ENCODE data around the gene PRKD1.
"Not testable (repeated sequence)": the region's sequence is repeated elsewhere in the genome, so short reads cannot be mapped to it uniquely, and the experiment has no call there.

The PRKD1 gene

GRCh38 chr14:29716150-29716549, 211.5 kb downstream of the PRKD1 start:
- in situ Hi-C loops (cut with MboI; ENCODE audit: low pct_unique_long_range_greater_than_20kb, low sequenced_read_pairs) = no loop called here
- no peak for DNase-seq

- in situ Hi-C loops (cut with MboI; ENCODE audit: low pct_unique_long_range_greater_than_20kb, low sequenced_read_pairs) = no loop called here
- DNase-seq = no peak
Observed at GRCh38 chr14:29712601-29713000, 215.0 kb downstream of the PRKD1 start.

GRCh38 chr14:29710015-29710414, 217.6 kb downstream of the PRKD1 start:
- in situ Hi-C loops (cut with MboI; ENCODE audit: low pct_unique_long_range_greater_than_20kb, low sequenced_read_pairs) = no loop called here
- no peak for DNase-seq

- no peak for DNase-seq
- in situ Hi-C loops (cut with MboI; ENCODE audit: low pct_unique_long_range_greater_than_20kb, low sequenced_read_pairs) = no loop called here
Observed at GRCh38 chr14:29709490-29709889, 218.2 kb downstream of the PRKD1 start.

GRCh38 chr14:29706700-29707099, 220.9 kb downstream of the PRKD1 start:
- in situ Hi-C loops (cut with MboI; ENCODE audit: low pct_unique_long_range_greater_than_20kb, low sequenced_read_pairs) = no loop called here
- no peak for DNase-seq

GRCh38 chr14:29705801-29706200, 221.8 kb downstream of the PRKD1 start:
- in situ Hi-C loops (cut with MboI; ENCODE audit: low pct_unique_long_range_greater_than_20kb, low sequenced_read_pairs) = no loop called here

GRCh38 chr14:29689597-29689996, 238.1 kb downstream of the PRKD1 start:
- DNase-seq; in situ Hi-C loops (cut with MboI; ENCODE audit: low pct_unique_long_range_greater_than_20kb, low sequenced_read_pairs): not testable (repeated sequence)

More at GRCh38 chr14:29705801-29706200, 221.8 kb downstream of the PRKD1 start:
- no peak for DNase-seq

GRCh38 chr14:29687866-29688265, 239.8 kb downstream of the PRKD1 start:
- no peak for DNase-seq
- in situ Hi-C loops (cut with MboI; ENCODE audit: low pct_unique_long_range_greater_than_20kb, low sequenced_read_pairs) = no loop called here

- DNase-seq = no peak
- in situ Hi-C loops (cut with MboI; ENCODE audit: low pct_unique_long_range_greater_than_20kb, low sequenced_read_pairs) = no loop called here
Observed at GRCh38 chr14:29687071-29687765, 240.4 kb downstream of the PRKD1 start.

GRCh38 chr14:29684926-29685325, 242.7 kb downstream of the PRKD1 start:
- in situ Hi-C loops (cut with MboI; ENCODE audit: low pct_unique_long_range_greater_than_20kb, low sequenced_read_pairs) = no loop called here
- DNase-seq = no peak

- no peak for DNase-seq
- in situ Hi-C loops (cut with MboI; ENCODE audit: low pct_unique_long_range_greater_than_20kb, low sequenced_read_pairs) = no loop called here
Observed at GRCh38 chr14:29682789-29683188, 244.9 kb downstream of the PRKD1 start.

GRCh38 chr14:29681316-29681715, 246.3 kb downstream of the PRKD1 start:
- in situ Hi-C loops (cut with MboI; ENCODE audit: low pct_unique_long_range_greater_than_20kb, low sequenced_read_pairs) = no loop called here

GRCh38 chr14:29674566-29675285, 252.9 kb downstream of the PRKD1 start:
- in situ Hi-C loops (cut with MboI; ENCODE audit: low pct_unique_long_range_greater_than_20kb, low sequenced_read_pairs) = no loop called here
- no peak for DNase-seq

More at GRCh38 chr14:29681316-29681715, 246.3 kb downstream of the PRKD1 start:
- no peak for DNase-seq

- in situ Hi-C loops (cut with MboI; ENCODE audit: low pct_unique_long_range_greater_than_20kb, low sequenced_read_pairs) = no loop called here
Observed at GRCh38 chr14:29672831-29673230, 254.8 kb downstream of the PRKD1 start.

GRCh38 chr14:29671034-29671433, 256.6 kb downstream of the PRKD1 start:
- in situ Hi-C loops (cut with MboI; ENCODE audit: low pct_unique_long_range_greater_than_20kb, low sequenced_read_pairs) = no loop called here

More at GRCh38 chr14:29672831-29673230, 254.8 kb downstream of the PRKD1 start:
- DNase-seq = no peak

GRCh38 chr14:29668201-29668600, 259.4 kb downstream of the PRKD1 start:
- DNase-seq = no peak
- in situ Hi-C loops (cut with MboI; ENCODE audit: low pct_unique_long_range_greater_than_20kb, low sequenced_read_pairs) = no loop called here

More at GRCh38 chr14:29671034-29671433, 256.6 kb downstream of the PRKD1 start:
- DNase-seq = no peak

- no peak for DNase-seq
- in situ Hi-C loops (cut with MboI; ENCODE audit: low pct_unique_long_range_greater_than_20kb, low sequenced_read_pairs) = no loop called here
Observed at GRCh38 chr14:29664515-29664914, 263.1 kb downstream of the PRKD1 start.

- in situ Hi-C loops (cut with MboI; ENCODE audit: low pct_unique_long_range_greater_than_20kb, low sequenced_read_pairs) = no loop called here
- DNase-seq = no peak
Observed at GRCh38 chr14:29663281-29663801, 264.3 kb downstream of the PRKD1 start.

- no peak for DNase-seq
- in situ Hi-C loops (cut with MboI; ENCODE audit: low pct_unique_long_range_greater_than_20kb, low sequenced_read_pairs) = no loop called here
Observed at GRCh38 chr14:29654901-29655550, 272.6 kb downstream of the PRKD1 start.

- in situ Hi-C loops (cut with MboI; ENCODE audit: low pct_unique_long_range_greater_than_20kb, low sequenced_read_pairs) = no loop called here
- no peak for DNase-seq
Observed at GRCh38 chr14:29653303-29653702, 274.3 kb downstream of the PRKD1 start.

All from KBM-7 (cell line).